ENCODE measurements around the gene VAV2.

DNA sequence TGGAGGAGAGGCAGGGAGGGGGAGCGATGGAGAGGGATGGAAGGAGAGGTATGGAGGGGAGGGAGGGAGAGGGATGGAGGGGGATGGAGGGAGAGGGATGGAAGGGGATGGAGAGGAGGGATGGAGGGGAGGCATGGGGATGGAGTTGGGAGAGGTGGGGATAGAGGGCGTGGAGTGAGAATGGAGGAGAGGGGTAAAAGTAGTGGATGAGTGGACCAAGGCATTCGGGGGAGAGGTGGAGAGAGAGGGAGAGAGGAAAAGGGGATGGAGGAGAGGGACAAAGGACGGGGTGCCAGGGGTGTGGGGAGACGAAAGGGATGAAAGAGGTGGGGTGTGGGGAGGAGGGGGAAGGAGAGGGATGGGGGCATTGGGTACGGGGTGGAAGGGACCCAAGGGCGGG, 100.4 kb downstream of the VAV2 start:
- no peak for TF ChIP-seq BHLHE40 (IDR thresholded peaks at IDR 0.05; ENCODE audit: low read depth, low read length)
- TF ChIP-seq CEBPB (IDR thresholded peaks at IDR 0.05), result no peak
- TF ChIP-seq EP300 (IDR thresholded peaks at IDR 0.05), result no peak
- no peak for TF ChIP-seq KDM5A (IDR thresholded peaks at IDR 0.05)
- TF ChIP-seq, protein P1, sequence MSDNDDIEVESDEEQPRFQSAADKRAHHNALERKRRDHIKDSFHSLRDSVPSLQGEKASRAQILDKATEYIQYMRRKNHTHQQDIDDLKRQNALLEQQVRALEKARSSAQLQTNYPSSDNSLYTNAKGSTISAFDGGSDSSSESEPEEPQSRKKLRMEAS (IDR thresholded peaks at IDR 0.05), result no peak

Data from A549 (cell line).